ENCODE data around the gene METTL22.

GRCh38 chr16:8646326-8647053, 25.0 kb downstream of the METTL22 start:
- TF ChIP-seq, protein P1, sequence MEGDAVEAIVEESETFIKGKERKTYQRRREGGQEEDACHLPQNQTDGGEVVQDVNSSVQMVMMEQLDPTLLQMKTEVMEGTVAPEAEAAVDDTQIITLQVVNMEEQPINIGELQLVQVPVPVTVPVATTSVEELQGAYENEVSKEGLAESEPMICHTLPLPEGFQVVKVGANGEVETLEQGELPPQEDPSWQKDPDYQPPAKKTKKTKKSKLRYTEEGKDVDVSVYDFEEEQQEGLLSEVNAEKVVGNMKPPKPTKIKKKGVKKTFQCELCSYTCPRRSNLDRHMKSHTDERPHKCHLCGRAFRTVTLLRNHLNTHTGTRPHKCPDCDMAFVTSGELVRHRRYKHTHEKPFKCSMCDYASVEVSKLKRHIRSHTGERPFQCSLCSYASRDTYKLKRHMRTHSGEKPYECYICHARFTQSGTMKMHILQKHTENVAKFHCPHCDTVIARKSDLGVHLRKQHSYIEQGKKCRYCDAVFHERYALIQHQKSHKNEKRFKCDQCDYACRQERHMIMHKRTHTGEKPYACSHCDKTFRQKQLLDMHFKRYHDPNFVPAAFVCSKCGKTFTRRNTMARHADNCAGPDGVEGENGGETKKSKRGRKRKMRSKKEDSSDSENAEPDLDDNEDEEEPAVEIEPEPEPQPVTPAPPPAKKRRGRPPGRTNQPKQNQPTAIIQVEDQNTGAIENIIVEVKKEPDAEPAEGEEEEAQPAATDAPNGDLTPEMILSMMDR (IDR thresholded peaks at IDR 0.05) = no peak
- no peak for TF ChIP-seq POLR2A (IDR thresholded peaks at IDR 0.05; ENCODE audit: low read depth)
- TF ChIP-seq POLR2AphosphoS5 (IDR thresholded peaks at IDR 0.05) = no peak
